ENCODE results near the gene HLA-DMA. TPM values are rescaled to one million over a fixed set of nuclear protein-coding genes. Genes with fewer than 3 reads are reported as not detected.
"Not testable (repeated sequence)": the region's sequence is repeated elsewhere in the genome, so short reads cannot be mapped to it uniquely, and the experiment has no call there.

HLA-DMA gene
- total RNA-seq, 4 donors from 2014 or later, result 1.4 to 40.4 (median 20.8) TPM

DNA sequence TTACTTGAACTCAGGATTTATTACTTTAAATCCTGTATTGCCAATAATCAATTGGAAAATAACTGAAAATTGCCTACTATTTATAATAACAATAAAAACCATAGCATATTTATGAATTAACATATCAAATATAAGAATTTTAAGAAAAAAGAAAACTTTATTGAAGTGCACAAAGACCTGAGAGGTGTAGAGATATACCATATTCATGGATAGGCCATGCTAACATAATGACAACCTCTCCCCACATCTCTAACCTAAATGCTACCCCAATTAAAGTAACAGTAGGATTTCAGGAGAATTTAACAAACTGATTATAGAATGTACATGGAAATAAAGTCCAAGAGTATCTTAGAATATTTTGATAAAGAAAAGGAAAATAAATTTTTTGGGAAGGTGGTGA lies 6.9 kb downstream of the HLA-DMA start:
- in situ Hi-C loops (cut with MboI; ENCODE audit: low pct_ligation_motif_present in 1 of 4, low pct_unique_long_range_greater_than_20kb in 1 of 4, low sequenced_read_pairs in 3 of 4) (no loop called here), intact Hi-C loops (cut with DNase I; ENCODE audit: low total_unique reads) (no loop called here)
- Histone ChIP-seq H3K9me3 (no peaks in the 10 kb centered on the region), H3K4me1 (peaks cover 0 to 32% (median 7%) of the 10 kb centered on the region in 4 donors), H3K4me3 (no peak overlapping the region), H3K36me3 (no peaks in the 10 kb centered on the region), H3K27me3 (no peaks in the 10 kb centered on the region), H3K27ac (peak overlapping the region; percentile 64 to 73 (median 68))
- TF ChIP-seq CTCF (IDR thresholded peaks at IDR 0.05) (no peak), POLR2A (IDR thresholded peaks at IDR 0.05) (no peak), POLR2AphosphoS5 (IDR thresholded peaks at IDR 0.05) (no peak), EP300 (IDR thresholded peaks at IDR 0.05; ENCODE audit: low read depth) (no peak)
- DNase-seq, result no peak

DNA sequence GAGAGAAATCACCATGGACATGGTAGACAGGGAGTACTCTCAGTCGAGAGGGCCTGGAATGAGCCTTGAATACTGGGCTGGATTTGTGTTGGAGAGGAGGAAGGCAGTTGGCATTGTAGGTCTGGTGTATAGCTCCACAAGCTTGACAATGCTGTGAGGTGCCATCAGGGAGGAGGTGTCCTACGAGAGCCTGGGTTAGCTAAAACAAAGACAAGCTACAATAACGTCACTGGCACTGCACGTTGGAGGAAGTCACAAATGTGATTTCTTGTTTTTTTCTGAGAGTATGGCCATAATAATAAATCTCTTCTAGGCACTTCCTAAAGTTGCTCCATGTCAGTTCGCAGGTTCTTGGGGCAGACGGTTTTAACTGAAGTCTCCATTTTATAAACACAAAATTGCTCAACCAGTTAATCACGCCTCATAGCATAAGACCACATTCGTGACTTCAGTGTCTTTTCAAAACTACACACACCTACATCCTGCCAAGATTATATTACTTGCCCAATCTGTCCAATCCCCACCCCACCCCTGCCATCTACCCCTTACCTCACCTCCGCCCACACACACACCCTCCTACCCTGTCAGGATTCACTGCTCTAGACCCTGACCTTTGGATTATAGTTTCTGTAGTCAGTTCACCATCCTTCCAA lies 7.7 kb downstream of the HLA-DMA start:
- peaks cover 3 to 37% (median 7%) of the 10 kb centered on the region in 4 donors for H3K4me1 ChIP-seq
- H3K36me3 ChIP-seq, result no peaks in the 10 kb centered on the region
- DNase-seq, result peak; percentile 67
- H3K27ac ChIP-seq, result peak overlapping the region; percentile 64 to 73 (median 68)
- no peaks in the 10 kb centered on the region for H3K27me3 ChIP-seq
- intact Hi-C loops (cut with DNase I; ENCODE audit: low total_unique reads) (no loop called here), in situ Hi-C loops (cut with MboI; ENCODE audit: low pct_ligation_motif_present in 1 of 4, low pct_unique_long_range_greater_than_20kb in 1 of 4, low sequenced_read_pairs in 3 of 4) (no loop called here)
- H3K9me3 ChIP-seq, result no peaks in the 10 kb centered on the region
- 34% methylated on average over 5 to 9 of the region's 9 CpGs for WGBS, 2 donors (ENCODE audit: low coverage in 1 of 2)
- H3K4me3 ChIP-seq, result no peak overlapping the region
- no peak for TF ChIP-seq POLR2AphosphoS5 (IDR thresholded peaks at IDR 0.05)
- no peak for TF ChIP-seq POLR2A (IDR thresholded peaks at IDR 0.05)
- no peak for TF ChIP-seq CTCF (IDR thresholded peaks at IDR 0.05)
- TF ChIP-seq EP300 (IDR thresholded peaks at IDR 0.05; ENCODE audit: low read depth), result no peak

- in situ Hi-C loops (cut with MboI; ENCODE audit: low pct_ligation_motif_present in 1 of 4, low pct_unique_long_range_greater_than_20kb in 1 of 4, low sequenced_read_pairs in 3 of 4), result loop anchor here in 1 of 4 donors (5.0 kb wide), 1 partner anchor 57 kb away; no protein-coding TSS in a partner anchor
- no peak for TF ChIP-seq CTCF (IDR thresholded peaks at IDR 0.05)
- TF ChIP-seq EP300 (IDR thresholded peaks at IDR 0.05; ENCODE audit: low read depth), result no peak
- TF ChIP-seq POLR2AphosphoS5 (IDR thresholded peaks at IDR 0.05), result peak in 2 of 3 donors; percentile 33 to 40
- TF ChIP-seq POLR2A (IDR thresholded peaks at IDR 0.05), result peak; percentile 19
- Histone ChIP-seq H3K9me3 (no peaks in the 10 kb centered on the region), H3K4me1 (peaks cover 3 to 37% (median 7%) of the 10 kb centered on the region in 4 donors), H3K27ac (peak overlapping the region; percentile 64 to 73 (median 68)), H3K36me3 (no peaks in the 10 kb centered on the region), H3K27me3 (no peaks in the 10 kb centered on the region), H3K4me3 (no peak overlapping the region)
- WGBS, 2 donors (ENCODE audit: low coverage in 1 of 2), result 68 to 95% methylated on average over 2 to 4 of the region's 4 CpGs
- peak; percentile 49 for DNase-seq
- intact Hi-C loops (cut with DNase I; ENCODE audit: low total_unique reads), result no loop called here
Measured at GRCh38 chr6:32943864-32944649, 8.8 kb downstream of the HLA-DMA start.

DNA sequence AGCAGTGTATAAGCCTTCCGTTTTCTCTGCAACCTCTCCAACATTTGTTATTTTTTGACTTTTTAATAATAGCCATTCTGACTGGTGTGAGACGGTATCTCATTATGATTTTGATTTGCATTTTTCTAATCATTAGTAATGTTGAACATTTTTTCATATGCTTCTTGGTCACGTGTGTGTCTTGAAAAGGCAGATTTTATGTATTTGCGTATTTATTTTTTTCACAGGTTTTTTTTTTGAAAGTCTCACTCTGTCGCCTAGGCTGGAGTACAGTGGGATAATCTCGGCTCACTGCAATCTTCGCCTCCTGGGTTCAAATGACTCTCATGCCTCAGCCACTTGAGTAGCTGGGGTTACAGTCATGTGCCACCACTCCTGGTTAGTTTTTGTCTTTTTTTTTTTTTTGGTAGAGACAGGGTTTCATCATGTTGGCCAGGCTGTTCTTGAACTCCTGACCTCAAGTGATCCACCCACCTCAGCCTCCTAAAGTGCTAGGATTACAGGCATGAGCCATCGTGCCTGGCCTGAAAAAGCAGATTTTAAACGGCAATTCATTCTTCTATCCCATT lies 10.3 kb downstream of the HLA-DMA start:
- in situ Hi-C loops (cut with MboI; ENCODE audit: low pct_ligation_motif_present in 1 of 4, low pct_unique_long_range_greater_than_20kb in 1 of 4, low sequenced_read_pairs in 3 of 4), result loop anchor here in 1 of 4 donors (5.0 kb wide), 1 partner anchor 55 kb away; no protein-coding TSS in a partner anchor
- DNase-seq; intact Hi-C loops (cut with DNase I; ENCODE audit: low total_unique reads); H3K36me3 ChIP-seq; H3K27me3 ChIP-seq; H3K4me3 ChIP-seq; H3K9me3 ChIP-seq: not testable (repeated sequence)
- WGBS, 2 donors (ENCODE audit: low coverage in 1 of 2), result 82 to 83% methylated on average over 9 of the region's 9 CpGs
- Histone ChIP-seq H3K4me1 (peaks cover 3 to 37% (median 7%) of the 10 kb centered on the region in 4 donors), H3K27ac (peak overlapping the region in 1 of 4 donors; percentile 74)
